Calu3 (cell line): ENCODE results near the gene HEG1. TPM values are rescaled to one million over a fixed set of nuclear protein-coding genes. Genes with fewer than 3 reads are reported as not detected.

Experiments
- BruUV-seq: library from RNA; stranded (reverse); fragments of 400-500 nt; replicated peaks from 2 replicates; lab custom pipeline; 2021; lab: Mats Ljungman, UMichigan
- CTCF ChIA-PET: fragments of 300-600 bp; sonication (Branson Sonifier 250); formaldehyde crosslinking; loops from one replicate; lab custom pipeline; 2022; ENCODE audit warnings: antibody characterized with exemption; lab: Charles Lee
- DNase-seq: peaks from one replicate; pipeline ENCODE4 v3.0.0; 2022
- H3K27ac Mint-ChIP-seq: one replicate; pipeline ENCODE4 v1.8.0; 2022; ENCODE audit warnings: mixed read lengths; ENCODE audit not compliant: unreplicated experiment
- H3K27me3 Mint-ChIP-seq: one replicate; pipeline ENCODE4 v1.8.0; 2022; ENCODE audit warnings: mixed read lengths; ENCODE audit not compliant: unreplicated experiment
- H3K36me3 Mint-ChIP-seq: one replicate; pipeline ENCODE4 v1.8.0; 2022; ENCODE audit warnings: mild to moderate bottlenecking, moderate library complexity, mixed read lengths; ENCODE audit not compliant: insufficient read depth, unreplicated experiment
- H3K4me1 Mint-ChIP-seq: one replicate; pipeline ENCODE4 v1.8.0; 2022; ENCODE audit warnings: mild to moderate bottlenecking, low read depth, mixed read lengths; ENCODE audit not compliant: unreplicated experiment
- H3K4me3 Mint-ChIP-seq: one replicate; pipeline ENCODE4 v1.8.0; 2022; ENCODE audit warnings: mild to moderate bottlenecking, low read depth, moderate library complexity, mixed read lengths; ENCODE audit not compliant: unreplicated experiment
- H3K9me3 Mint-ChIP-seq: one replicate; pipeline ENCODE4 v1.8.0; 2022; ENCODE audit warnings: low read depth, mixed read lengths; ENCODE audit not compliant: unreplicated experiment
- CTCF ChIP-seq: fragments of 200-600 bp; IDR thresholded peaks from one replicate; pipeline ENCODE4 v1.8.0; 2022; ENCODE audit warnings: antibody characterized with exemption; ENCODE audit not compliant: unreplicated experiment
- intact Hi-C: fragments of 100-400 bp; cut with micrococcal nuclease; formaldehyde crosslinking; loops from one replicate; pipeline ENCODE4 v1.10.0; 2022; ENCODE audit not compliant: unreplicated experiment
- total RNA-seq: library from RNA; stranded (reverse); gene quantifications from 2 replicates; pipeline ENCODE4 v1.2.3, GENCODE V29; 2022

Gene HEG1
- total RNA-seq, 1 experiment from 2014 or later = 0.97 TPM

GRCh38 chr3:124919756-124920155 is 136.0 kb downstream of the HEG1 start:
- Mint-ChIP-seq H3K4me1 (no peaks in the 10 kb centered on the region), H3K36me3 (no peaks in the 10 kb centered on the region), H3K27me3 (no peaks in the 10 kb centered on the region), H3K4me3 (no peak overlapping the region), H3K9me3 (no peaks in the 10 kb centered on the region), H3K27ac (no peak overlapping the region)
- TF ChIP-seq CTCF = no peak
- CTCF ChIA-PET = no interaction called here
- no peak for DNase-seq
- BruUV-seq = no TSS peak
- intact Hi-C loops = loop anchor here (10.0 kb wide), 1 partner anchor 135 kb away; the partner anchor contains the start of gene HEG1

DNA sequence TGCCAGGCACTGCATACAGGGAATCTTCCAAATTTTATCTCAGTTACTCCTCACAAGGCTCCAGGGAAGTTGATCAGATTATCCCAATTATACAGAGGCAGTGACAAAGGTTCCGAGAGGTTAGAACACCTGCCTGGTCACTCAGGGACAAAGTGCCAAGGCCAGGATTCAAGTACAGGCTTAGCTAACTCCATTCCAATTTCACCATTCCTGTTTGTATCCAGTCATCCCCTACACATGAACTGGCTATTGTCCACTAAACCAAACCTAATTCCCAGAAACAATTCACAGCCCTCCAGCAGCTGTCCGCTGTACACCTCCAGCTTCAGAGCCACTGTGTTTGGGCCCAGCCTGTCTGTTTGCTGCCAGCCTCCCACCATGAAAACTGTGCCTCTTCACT is 137.3 kb downstream of the HEG1 start:
- H3K27me3 Mint-ChIP-seq = no peaks in the 10 kb centered on the region
- no peaks in the 10 kb centered on the region for H3K36me3 Mint-ChIP-seq
- no peak overlapping the region for H3K27ac Mint-ChIP-seq
- BruUV-seq = no TSS peak
- CTCF ChIA-PET = interaction anchor here (0.5 to 0.7 kb wide), 3 partner anchors 12 to 79 kb away, joined by 3 to 5 read pairs (median 3); no protein-coding TSS in a partner anchor
- H3K4me1 Mint-ChIP-seq = no peaks in the 10 kb centered on the region
- no peak overlapping the region for H3K4me3 Mint-ChIP-seq
- no peaks in the 10 kb centered on the region for H3K9me3 Mint-ChIP-seq
- no peak for DNase-seq
- intact Hi-C loops = no loop called here
- no peak for TF ChIP-seq CTCF

DNA sequence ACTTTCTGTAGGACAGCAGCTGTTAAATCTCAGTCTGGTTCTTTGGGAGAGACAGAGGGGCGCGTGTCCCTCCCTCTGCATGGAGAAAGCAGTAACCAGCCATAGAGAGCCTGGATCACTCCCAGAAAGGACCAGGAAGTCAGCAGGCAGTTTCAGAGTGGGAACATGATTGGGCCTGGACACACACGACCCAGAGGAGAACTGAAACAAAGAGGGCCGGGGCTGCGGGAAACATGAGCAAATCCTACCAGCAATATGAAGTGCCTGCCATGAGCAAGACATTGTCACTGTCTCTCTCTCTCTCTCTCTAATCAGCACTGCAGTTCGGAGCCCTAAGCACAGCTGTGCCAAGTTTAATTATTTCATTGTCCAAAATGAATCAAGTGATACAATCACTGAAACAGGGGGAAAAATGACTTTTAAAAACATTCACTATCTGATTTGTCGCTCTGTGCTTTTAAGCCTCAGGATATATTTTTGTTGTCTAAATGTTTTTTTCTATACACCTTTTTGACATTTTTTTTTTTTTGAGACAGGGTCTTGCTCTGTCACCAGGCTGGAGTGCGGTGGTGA is 138.9 kb downstream of the HEG1 start:
- intact Hi-C loops = no loop called here
- CTCF ChIA-PET = no interaction called here
- no peaks in the 10 kb centered on the region for H3K9me3 Mint-ChIP-seq
- no peak overlapping the region for H3K27ac Mint-ChIP-seq
- no peaks in the 10 kb centered on the region for H3K36me3 Mint-ChIP-seq
- H3K27me3 Mint-ChIP-seq = no peaks in the 10 kb centered on the region
- TF ChIP-seq CTCF = no peak
- no peak overlapping the region for H3K4me3 Mint-ChIP-seq
- H3K4me1 Mint-ChIP-seq = no peaks in the 10 kb centered on the region
- no TSS peak for BruUV-seq
- no peak for DNase-seq

Other genes with a start within 250 kb of the HEG1 start
- gene ITGB5, start 168.6 kb downstream of the HEG1 start, total RNA-seq = 193 and 225 TPM in 2 replicates
- gene MUC13, start 121.2 kb downstream of the HEG1 start, total RNA-seq = 25.8 and 58.8 TPM in 2 replicates
- 15.5 and 16.8 TPM in 2 replicates for gene SLC12A8, start 156.8 kb upstream of the HEG1 start, total RNA-seq